Kidney capillary endothelial cell (primary cell): ENCODE results near the gene TRPM4.

Experiments
- DNase-seq: peaks from one replicate; pipeline ENCODE4 v3.0.0-alpha.2; 2018; ENCODE audit warnings: low spot score

The TRPM4 gene

GRCh38 chr19:49231804-49232203, 74.2 kb downstream of the TRPM4 start:
- no peak for DNase-seq

- DNase-seq, result no peak
Measured at GRCh38 chr19:49233163-49233562, 75.6 kb downstream of the TRPM4 start.

- no peak for DNase-seq
Measured at GRCh38 chr19:49241769-49242168, 84.2 kb downstream of the TRPM4 start.

GRCh38 chr19:49243129-49243528, 85.5 kb downstream of the TRPM4 start:
- no peak for DNase-seq

- DNase-seq, result no peak
Measured at GRCh38 chr19:49243726-49244125, 86.1 kb downstream of the TRPM4 start.

- no peak for DNase-seq
Measured at GRCh38 chr19:49244256-49244655, 86.7 kb downstream of the TRPM4 start.

GRCh38 chr19:49247676-49248075, 90.1 kb downstream of the TRPM4 start:
- DNase-seq, result no peak

- DNase-seq, result no peak
Measured at GRCh38 chr19:49249933-49250332, 92.3 kb downstream of the TRPM4 start.

- DNase-seq, result no peak
Measured at GRCh38 chr19:49255674-49256073, 98.1 kb downstream of the TRPM4 start.

GRCh38 chr19:49256691-49257090, 99.1 kb downstream of the TRPM4 start:
- no peak for DNase-seq
